Lower lobe of right lung (tissue), 2 donors: Measurements from ENCODE around the gene HACD4. TPM values are rescaled to one million over a fixed set of nuclear protein-coding genes. Genes with fewer than 3 reads are reported as not detected.

Experiments used
- ATAC-seq, 2 donors: fragments of 200-7000 bp; cut with Tn5 transposase; one replicate each; pipeline ENCODE4 v1.9.1; 2020 to 2022; ENCODE audit warnings: mild to moderate bottlenecking in 2 of 2, moderate library complexity in 2 of 2
- DNase-seq: peaks from one replicate; pipeline ENCODE4 v3.0.0-alpha.2; 2020
- H3K27ac ChIP-seq: fragments of 200-600 bp; one replicate; pipeline ENCODE4 v1.8.0; 2022
- H3K27me3 ChIP-seq: fragments of 200-600 bp; one replicate; pipeline ENCODE4 v1.8.0; 2022; ENCODE audit warnings: low read depth
- H3K36me3 ChIP-seq: fragments of 200-600 bp; one replicate; pipeline ENCODE4 v1.8.0; 2022; ENCODE audit warnings: mild to moderate bottlenecking
- H3K4me1 ChIP-seq: fragments of 200-600 bp; one replicate; pipeline ENCODE4 v1.8.0; 2022
- H3K4me3 ChIP-seq: fragments of 200-600 bp; one replicate; pipeline ENCODE4 v1.8.0; 2022; ENCODE audit warnings: mild to moderate bottlenecking
- H3K9me3 ChIP-seq: fragments of 200-600 bp; one replicate; pipeline ENCODE4 v1.8.0; 2022
- CTCF ChIP-seq: fragments of 200-600 bp; IDR thresholded peaks from one replicate; pipeline ENCODE4 v1.8.0; 2022; ENCODE audit warnings: antibody characterized with exemption, mild to moderate bottlenecking
- intact Hi-C: fragments of 100-400 bp; cut with DNase I; formaldehyde crosslinking; loops from one replicate; pipeline ENCODE4 v1.11.0; 2022
- total RNA-seq: library from RNA; stranded (reverse); fragmentation: NEBNext Ultra II Directional; extraction: Animal tissue kit (Norgen Biotek cat#: 25700); gene quantifications from one replicate; pipeline ENCODE4 v1.2.1, GENCODE V29; 2021
- donor health status: DM: no; HTN: yes; CAD: no; lungs with severe emphysema.

Gene HACD4
- total RNA-seq, 1 donor from 2014 or later: 13.5 TPM

- no peak for ATAC-seq
- Histone ChIP-seq H3K36me3 (no peaks in the 10 kb centered on the region), H3K9me3 (no peaks in the 10 kb centered on the region), H3K4me3 (no peak overlapping the region), H3K27me3 (no peaks in the 10 kb centered on the region), H3K27ac (no peak overlapping the region), H3K4me1 (peaks cover 5% of the 10 kb centered on the region)
- TF ChIP-seq CTCF: no peak
- intact Hi-C loops: no loop called here
- DNase-seq: no peak
These were observed 39.5 kb upstream of the HACD4 start for GRCh38 chr9:21070906-21071305.

- Histone ChIP-seq H3K27ac (no peak overlapping the region), H3K9me3 (no peaks in the 10 kb centered on the region), H3K27me3 (no peaks in the 10 kb centered on the region), H3K4me1 (peaks cover 5% of the 10 kb centered on the region), H3K4me3 (no peak overlapping the region), H3K36me3 (no peaks in the 10 kb centered on the region)
- TF ChIP-seq CTCF: no peak
- intact Hi-C loops: no loop called here
- DNase-seq (no peak), ATAC-seq (peak; percentile 78 to 92)
These were observed 38.7 kb upstream of the HACD4 start for GRCh38 chr9:21070171-21070571.

GRCh38 chr9:21060919-21061561 lies 29.6 kb upstream of the HACD4 start:
- Histone ChIP-seq H3K27me3 (no peaks in the 10 kb centered on the region), H3K36me3 (no peaks in the 10 kb centered on the region), H3K4me3 (no peak overlapping the region), H3K27ac (no peak overlapping the region), H3K4me1 (no peaks in the 10 kb centered on the region), H3K9me3 (no peaks in the 10 kb centered on the region)
- intact Hi-C loops: no loop called here
- ATAC-seq (no peak), DNase-seq (no peak)
- no peak for TF ChIP-seq CTCF

GRCh38 chr9:21056931-21057330 lies 25.5 kb upstream of the HACD4 start:
- H3K9me3 ChIP-seq: no peaks in the 10 kb centered on the region
- ATAC-seq (no peak), DNase-seq (no peak)
- H3K4me3 ChIP-seq: no peak overlapping the region
- H3K36me3 ChIP-seq: no peaks in the 10 kb centered on the region
- TF ChIP-seq CTCF: no peak
- H3K27ac ChIP-seq: no peak overlapping the region
- intact Hi-C loops: no loop called here
- no peaks in the 10 kb centered on the region for H3K27me3 ChIP-seq
- no peaks in the 10 kb centered on the region for H3K4me1 ChIP-seq

GRCh38 chr9:21053851-21054250 lies 22.4 kb upstream of the HACD4 start:
- no peaks in the 10 kb centered on the region for H3K36me3 ChIP-seq
- H3K4me1 ChIP-seq: no peaks in the 10 kb centered on the region
- DNase-seq (no peak), ATAC-seq (no peak)
- H3K27ac ChIP-seq: no peak overlapping the region
- no peaks in the 10 kb centered on the region for H3K9me3 ChIP-seq
- intact Hi-C loops: no loop called here
- H3K4me3 ChIP-seq: no peak overlapping the region
- H3K27me3 ChIP-seq: no peaks in the 10 kb centered on the region
- TF ChIP-seq CTCF: no peak

- DNase-seq: no peak
- no peak for TF ChIP-seq CTCF
These were observed 15.8 kb upstream of the HACD4 start for GRCh38 chr9:21047281-21047691.

More at GRCh38 chr9:21047281-21047691, 15.8 kb upstream of the HACD4 start:
- Histone ChIP-seq H3K9me3 (no peaks in the 10 kb centered on the region), H3K4me3 (no peak overlapping the region), H3K27me3 (no peaks in the 10 kb centered on the region), H3K4me1 (no peaks in the 10 kb centered on the region), H3K36me3 (no peaks in the 10 kb centered on the region), H3K27ac (no peak overlapping the region)
- intact Hi-C loops: no loop called here
- no peak for ATAC-seq
